Inflammatory macrophage treated with lipopolysaccharide for 1 hour (primary cell): Measurements from ENCODE around the gene OR8G1.

Experiments used
- DNase-seq, 2 donors: peaks; one replicate each; pipeline ENCODE4 v3.0.0-alpha.2; 2020 to 2022

OR8G1 gene

GRCh38 chr11:124240621-124241397 lies at the start of gene OR8G1:
TSS of gene OR8G1 (plus strand) at chr11:124241095. CDS start at chr11:124249676, 8,581 bp downstream.
- DNase-seq: no peak

GRCh38 chr11:124193221-124194010 lies 47.5 kb upstream of the OR8G1 start:
- DNase-seq: peak; percentile 32 to 49

GRCh38 chr11:124194293-124195188 lies 46.4 kb upstream of the OR8G1 start:
- DNase-seq: peak in 1 of 2 donors; percentile 8

GRCh38 chr11:124195189-124195734 lies 45.6 kb upstream of the OR8G1 start:
- peak; percentile 40 to 79 for DNase-seq

- DNase-seq: no peak
These were observed 42.9 kb upstream of the OR8G1 start for GRCh38 chr11:124197999-124198398.

- no peak for DNase-seq
These were observed 42.0 kb upstream of the OR8G1 start for GRCh38 chr11:124198897-124199296.

- DNase-seq: peak in 1 of 2 donors; percentile 12
These were observed 41.2 kb upstream of the OR8G1 start for GRCh38 chr11:124199702-124200101.

GRCh38 chr11:124200671-124201070 lies 40.2 kb upstream of the OR8G1 start:
- no peak for DNase-seq

GRCh38 chr11:124202951-124203350 lies 37.9 kb upstream of the OR8G1 start:
- no peak for DNase-seq

GRCh38 chr11:124204008-124204407 lies 36.9 kb upstream of the OR8G1 start:
- no peak for DNase-seq

- DNase-seq: peak; percentile 14 to 40
These were observed 33.6 kb upstream of the OR8G1 start for GRCh38 chr11:124207102-124207792.

- no peak for DNase-seq
These were observed 31.0 kb upstream of the OR8G1 start for GRCh38 chr11:124209824-124210357.

- no peak for DNase-seq
These were observed 30.5 kb upstream of the OR8G1 start for GRCh38 chr11:124210421-124210820.

GRCh38 chr11:124211321-124211720 lies 29.6 kb upstream of the OR8G1 start:
- peak; percentile 22 to 24 for DNase-seq

GRCh38 chr11:124214027-124214426 lies 26.9 kb upstream of the OR8G1 start:
- DNase-seq: no peak

- no peak for DNase-seq
These were observed 21.8 kb upstream of the OR8G1 start for GRCh38 chr11:124219126-124219525.

- no peak for DNase-seq
These were observed 18.5 kb upstream of the OR8G1 start for GRCh38 chr11:124222407-124222806.

- DNase-seq: peak; percentile 76
These were observed 16.1 kb upstream of the OR8G1 start for GRCh38 chr11:124224618-124225423.

GRCh38 chr11:124225471-124225870 lies 15.4 kb upstream of the OR8G1 start:
- DNase-seq: no peak

GRCh38 chr11:124233376-124233775 lies 7.5 kb upstream of the OR8G1 start:
- DNase-seq: no peak

GRCh38 chr11:124238512-124238911 lies 2.4 kb upstream of the OR8G1 start:
- no peak for DNase-seq
